Karpas-422 (cell line): ENCODE results near the gene TARBP2. TPM values are rescaled to one million over a fixed set of nuclear protein-coding genes. Genes with fewer than 3 reads are reported as not detected.
"Not testable (repeated sequence)": the region's sequence is repeated elsewhere in the genome, so short reads cannot be mapped to it uniquely, and the experiment has no call there.

ENCODE experiments used
- DNase-seq: peaks from one replicate; pipeline ENCODE4 v3.0.0-alpha.2; 2015
- H2AFZ ChIP-seq: fragments of 200-600 bp; sonication (generic); 2 replicates; pipeline ENCODE4 v1.6.1; 2014; ENCODE audit warnings: antibody characterized with exemption, low read length, mixed read lengths
- H3K27ac ChIP-seq: fragments of 200-600 bp; sonication (generic); 2 replicates; pipeline ENCODE4 v1.5.1; 2014; ENCODE audit warnings: mild to moderate bottlenecking, low read length, moderate library complexity
- H3K27me3 ChIP-seq: fragments of 200-600 bp; sonication (generic); 2 replicates; pipeline ENCODE4 v1.6.1; 2014; ENCODE audit warnings: low read length, mixed read lengths
- H3K36me3 ChIP-seq: fragments of 200-600 bp; sonication (generic); 2 replicates; pipeline ENCODE4 v1.6.1; 2014; ENCODE audit warnings: low read length, mixed read lengths; ENCODE audit not compliant: insufficient read depth
- H3K4me1 ChIP-seq: fragments of 200-600 bp; sonication (generic); 2 replicates; pipeline ENCODE4 v1.6.1; 2014; ENCODE audit warnings: mild to moderate bottlenecking, low read length, mixed read lengths
- H3K4me2 ChIP-seq: fragments of 200-600 bp; sonication (generic); 2 replicates; pipeline ENCODE4 v1.6.1; 2014; ENCODE audit warnings: low read length, low read depth, mild to moderate bottlenecking; ENCODE audit not compliant: poor library complexity, severe bottlenecking
- H3K4me3 ChIP-seq: fragments of 200-600 bp; sonication (generic); 2 replicates; pipeline ENCODE4 v1.5.1; 2014; ENCODE audit warnings: mild to moderate bottlenecking, antibody characterized with exemption, low read length, mixed read lengths
- H3K79me2 ChIP-seq: fragments of 200-600 bp; sonication (generic); 2 replicates; pipeline ENCODE4 v1.6.1; 2014; ENCODE audit warnings: mild to moderate bottlenecking, low read length, mixed read lengths
- H3K9ac ChIP-seq: fragments of 200-600 bp; sonication (generic); 2 replicates; pipeline ENCODE4 v1.6.0; 2014; ENCODE audit warnings: low read length
- H3K9me2 ChIP-seq: fragments of 200-600 bp; sonication (generic), shearing (Covaris generic); replicated peaks from 2 replicates; pipeline ENCODE4 v1.6.0; 2014; ENCODE audit warnings: mild to moderate bottlenecking, low read length, moderate library complexity; ENCODE audit not compliant: insufficient read depth
- H3K9me3 ChIP-seq: fragments of 300-700, 200-600 bp; sonication (generic); 2 replicates; pipeline ENCODE4 v1.6.1; 2014; ENCODE audit warnings: low read length, mixed read lengths
- H4K20me1 ChIP-seq: fragments of 200-600 bp; sonication (generic); 2 replicates; pipeline ENCODE4 v1.6.1; 2014; ENCODE audit warnings: mild to moderate bottlenecking, antibody characterized with exemption, low read length, low read depth; ENCODE audit not compliant: insufficient read depth
- total RNA-seq: library from RNA; depleted of rRNA; stranded (reverse); fragments of >200 nt; shearing (Covaris generic); gene quantifications from 2 replicates; pipeline ENCODE4 v1.2.3, GENCODE V29; 2014; ENCODE audit warnings: low replicate concordance

The TARBP2 gene
- total RNA-seq, 1 experiment from 2014 or later, result 37.0 TPM

GRCh38 chr12:53480491-53481442 is 20.3 kb upstream of the TARBP2 start:
- no peak overlapping the region for H3K9ac ChIP-seq
- no peak for DNase-seq
- H3K27me3 ChIP-seq, result no peaks in the 10 kb centered on the region
- peaks cover 8% of the 10 kb centered on the region for H3K79me2 ChIP-seq
- H3K9me3 ChIP-seq, result no peaks in the 10 kb centered on the region
- no peak overlapping the region for H2AFZ ChIP-seq
- H3K27ac ChIP-seq, result no peak overlapping the region
- H3K4me2 ChIP-seq, result no peak overlapping the region
- H3K36me3 ChIP-seq, result peaks cover 54% of the 10 kb centered on the region; the same call in 1 of the 2 replicates
- H3K9me2 ChIP-seq, result no peaks in the 10 kb centered on the region
- H4K20me1 ChIP-seq, result peaks cover 17% of the 10 kb centered on the region; the same call in 1 of the 2 replicates
- H3K4me1 ChIP-seq, result no peaks in the 10 kb centered on the region
- no peak overlapping the region for H3K4me3 ChIP-seq

- H3K27ac ChIP-seq, H3K79me2 ChIP-seq, H3K9me2 ChIP-seq, H3K4me2 ChIP-seq, H2AFZ ChIP-seq, H3K9me3 ChIP-seq, H3K4me1 ChIP-seq, H3K27me3 ChIP-seq, H3K4me3 ChIP-seq, DNase-seq, H3K9ac ChIP-seq: not testable (repeated sequence)
- Histone ChIP-seq H3K36me3 (peaks cover 48% of the 10 kb centered on the region; the same call in 1 of the 2 replicates), H4K20me1 (peaks cover 17% of the 10 kb centered on the region; the same call in 1 of the 2 replicates)
These were observed 19.6 kb upstream of the TARBP2 start for GRCh38 chr12:53481458-53481857.

- H3K9me3 ChIP-seq, result no peaks in the 10 kb centered on the region
- peaks cover 17% of the 10 kb centered on the region; the same call in 1 of the 2 replicates for H4K20me1 ChIP-seq
- peak; percentile 83 for DNase-seq
- no peak overlapping the region for H3K4me2 ChIP-seq
- H3K4me3 ChIP-seq, result no peak overlapping the region
- H2AFZ ChIP-seq, result no peak overlapping the region
- no peak overlapping the region for H3K9ac ChIP-seq
- H3K27ac ChIP-seq, result no peak overlapping the region
- H3K4me1 ChIP-seq, result no peaks in the 10 kb centered on the region
- peaks cover 2% of the 10 kb centered on the region; the same call in 1 of the 2 replicates for H3K79me2 ChIP-seq
- peaks cover 42% of the 10 kb centered on the region; the same call in 1 of the 2 replicates for H3K36me3 ChIP-seq
- no peaks in the 10 kb centered on the region for H3K9me2 ChIP-seq
- H3K27me3 ChIP-seq, result no peaks in the 10 kb centered on the region
These were observed 19.0 kb upstream of the TARBP2 start for GRCh38 chr12:53481939-53482586.

- Histone ChIP-seq H4K20me1 (peaks cover 15% of the 10 kb centered on the region; the same call in 1 of the 2 replicates), H3K36me3 (peaks cover 38% of the 10 kb centered on the region; the same call in 1 of the 2 replicates)
These were observed 18.4 kb upstream of the TARBP2 start for GRCh38 chr12:53482626-53483168.

GRCh38 chr12:53483225-53483978 is 17.7 kb upstream of the TARBP2 start:
- no peaks in the 10 kb centered on the region for H3K79me2 ChIP-seq
- no peak overlapping the region for H3K27ac ChIP-seq

More at GRCh38 chr12:53482626-53483168, 18.4 kb upstream of the TARBP2 start:
- H3K27ac ChIP-seq, result no peak overlapping the region
- no peaks in the 10 kb centered on the region for H3K79me2 ChIP-seq
- no peaks in the 10 kb centered on the region for H3K27me3 ChIP-seq
- H3K9ac ChIP-seq, result no peak overlapping the region
- no peak overlapping the region for H3K4me2 ChIP-seq
- no peak overlapping the region for H3K4me3 ChIP-seq
- no peaks in the 10 kb centered on the region for H3K9me3 ChIP-seq
- no peaks in the 10 kb centered on the region for H3K9me2 ChIP-seq
- no peak for DNase-seq
- H3K4me1 ChIP-seq, result no peaks in the 10 kb centered on the region
- no peak overlapping the region for H2AFZ ChIP-seq

GRCh38 chr12:53483979-53484377 is 17.1 kb upstream of the TARBP2 start:
- H4K20me1 ChIP-seq, result peaks cover 9% of the 10 kb centered on the region; the same call in 1 of the 2 replicates
- H3K4me2 ChIP-seq, result no peak overlapping the region
- H3K9me3 ChIP-seq, result no peaks in the 10 kb centered on the region
- peaks cover 27% of the 10 kb centered on the region; the same call in 1 of the 2 replicates for H3K36me3 ChIP-seq
- no peak overlapping the region for H3K27ac ChIP-seq
- H2AFZ ChIP-seq, result no peak overlapping the region
- DNase-seq, result no peak
- no peaks in the 10 kb centered on the region for H3K79me2 ChIP-seq
- H3K9me2 ChIP-seq, result no peaks in the 10 kb centered on the region
- no peaks in the 10 kb centered on the region for H3K4me1 ChIP-seq
- no peak overlapping the region for H3K4me3 ChIP-seq
- no peaks in the 10 kb centered on the region for H3K27me3 ChIP-seq
- no peak overlapping the region for H3K9ac ChIP-seq

More at GRCh38 chr12:53483225-53483978, 17.7 kb upstream of the TARBP2 start:
- H3K9ac ChIP-seq, result no peak overlapping the region
- no peak overlapping the region for H3K4me2 ChIP-seq
- no peaks in the 10 kb centered on the region for H3K4me1 ChIP-seq
- no peaks in the 10 kb centered on the region for H3K9me2 ChIP-seq
- H2AFZ ChIP-seq, result no peak overlapping the region
- peak; percentile 59 for DNase-seq
- H3K36me3 ChIP-seq, result peaks cover 32% of the 10 kb centered on the region; the same call in 1 of the 2 replicates
- peaks cover 11% of the 10 kb centered on the region; the same call in 1 of the 2 replicates for H4K20me1 ChIP-seq
- H3K4me3 ChIP-seq, result no peak overlapping the region
- no peaks in the 10 kb centered on the region for H3K9me3 ChIP-seq
- no peaks in the 10 kb centered on the region for H3K27me3 ChIP-seq

GRCh38 chr12:53484686-53485575 is 16.2 kb upstream of the TARBP2 start:
- H3K4me1 ChIP-seq, result no peaks in the 10 kb centered on the region
- peaks cover 18% of the 10 kb centered on the region; the same call in 1 of the 2 replicates for H3K36me3 ChIP-seq
- no peak for DNase-seq
- no peak overlapping the region for H3K9ac ChIP-seq
- no peak overlapping the region for H3K4me3 ChIP-seq
- H3K9me3 ChIP-seq, result no peaks in the 10 kb centered on the region
- no peaks in the 10 kb centered on the region for H3K27me3 ChIP-seq
- H3K79me2 ChIP-seq, result no peaks in the 10 kb centered on the region
- H4K20me1 ChIP-seq, result peaks cover 5% of the 10 kb centered on the region; the same call in 1 of the 2 replicates
- no peak overlapping the region for H3K27ac ChIP-seq
- H3K4me2 ChIP-seq, result no peak overlapping the region
- H3K9me2 ChIP-seq, result no peaks in the 10 kb centered on the region
- H2AFZ ChIP-seq, result no peak overlapping the region
